HUES64 (cell line): ENCODE measurements around the gene ALS2.
"Not testable (repeated sequence)": the region's sequence is repeated elsewhere in the genome, so short reads cannot be mapped to it uniquely, and the experiment has no call there.

Experiments
- H3K27ac ChIP-seq: 2 replicates; pipeline ENCODE4 v1.7.0; 2013; ENCODE audit warnings: low read depth, low read length, inconsistent platforms
- H3K27me3 ChIP-seq: 2 replicates; pipeline ENCODE4 v1.6.1; 2013; ENCODE audit warnings: mild to moderate bottlenecking, low read length; ENCODE audit not compliant: insufficient read depth
- H3K36me3 ChIP-seq: 2 replicates; pipeline ENCODE4 v1.6.1; 2013; ENCODE audit warnings: mild to moderate bottlenecking, low read length; ENCODE audit not compliant: insufficient read depth
- H3K4me1 ChIP-seq: 2 replicates; pipeline ENCODE4 v1.6.1; 2013; ENCODE audit warnings: mild to moderate bottlenecking, low read length, moderate library complexity; ENCODE audit not compliant: insufficient read depth
- H3K4me3 ChIP-seq: 2 replicates; pipeline ENCODE4 v1.5.1; 2013; ENCODE audit warnings: mild to moderate bottlenecking, low read length, moderate library complexity
- H3K9ac ChIP-seq: 2 replicates; pipeline ENCODE4 v1.6.1; 2013; ENCODE audit warnings: mild to moderate bottlenecking, low read depth, low read length
- H3K9me3 ChIP-seq: 2 replicates; pipeline ENCODE4 v1.6.1; 2013; ENCODE audit warnings: low read depth, low read length; ENCODE audit not compliant: insufficient read depth
- WGBS: fragments of 150-250, 120-280 bp; methylation state at CpG from one replicate; pipeline ENCODE4 v1.1.7; 2013; ENCODE audit warnings: missing lambda C conversion rate; 5-methylcytosine and 5-hydroxymethylcytosine counted together

Gene ALS2

GRCh38 chr2:201808027-201808426, 27.3 kb upstream of the ALS2 start:
- H3K27me3 ChIP-seq, result no peaks in the 10 kb centered on the region
- H3K9me3 ChIP-seq, result no peaks in the 10 kb centered on the region
- H3K9ac ChIP-seq, result no peak overlapping the region
- WGBS, result 72% methylated on average over 2 of the region's 2 CpGs
- no peak overlapping the region for H3K27ac ChIP-seq
- H3K4me3 ChIP-seq, result no peak overlapping the region
- peaks cover 9% of the 10 kb centered on the region for H3K4me1 ChIP-seq
- H3K36me3 ChIP-seq, result no peaks in the 10 kb centered on the region

GRCh38 chr2:201807452-201807999, 26.8 kb upstream of the ALS2 start:
- WGBS, result 41% methylated on average over 7 of the region's 8 CpGs
- Histone ChIP-seq H3K9me3 (no peaks in the 10 kb centered on the region), H3K4me3 (no peak overlapping the region), H3K27me3 (no peaks in the 10 kb centered on the region), H3K4me1 (peaks cover 9% of the 10 kb centered on the region), H3K27ac (no peak overlapping the region), H3K36me3 (no peaks in the 10 kb centered on the region), H3K9ac (no peak overlapping the region)

GRCh38 chr2:201806442-201807170, 25.9 kb upstream of the ALS2 start, which contains the start of gene CDK15:
Gene CDK15, plus strand, starts transcription at chr2:201806537. Its CDS starts 128 bp downstream, at chr2:201806665.
- H3K36me3 ChIP-seq, result no peaks in the 10 kb centered on the region
- no peak within 1 kb of the TSS for H3K9ac ChIP-seq
- no peaks in the 10 kb centered on the region for H3K27me3 ChIP-seq
- H3K4me1 ChIP-seq, result peaks cover 9% of the 10 kb centered on the region
- no peak within 1 kb of the TSS for H3K27ac ChIP-seq
- no peak within 1 kb of the TSS for H3K4me3 ChIP-seq
- WGBS, result 81% methylated on average over 9 of the region's 10 CpGs
- H3K9me3 ChIP-seq, result no peaks in the 10 kb centered on the region

DNA sequence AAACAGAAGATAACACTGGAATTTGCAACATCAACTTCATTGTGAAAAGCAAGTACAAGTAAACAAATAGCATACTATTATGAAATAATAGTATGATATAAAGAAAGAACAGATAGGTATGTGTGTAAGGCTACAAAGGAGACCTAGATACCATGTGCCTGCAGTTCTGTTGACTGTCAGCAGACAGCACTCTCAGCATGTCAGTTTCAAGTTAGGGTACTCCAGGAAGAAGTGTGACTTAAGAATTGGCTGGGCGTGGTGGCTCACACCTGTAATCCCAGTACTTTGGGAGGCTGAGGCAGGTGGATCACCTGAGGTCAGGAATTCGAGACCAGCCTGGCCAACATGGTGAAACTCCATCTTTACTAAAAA, 18.2 kb upstream of the ALS2 start:
- not testable (repeated sequence) for H3K27me3 ChIP-seq, H3K36me3 ChIP-seq, H3K27ac ChIP-seq, H3K4me1 ChIP-seq, H3K9me3 ChIP-seq, H3K4me3 ChIP-seq, H3K9ac ChIP-seq
- 81% methylated on average over 2 of the region's 2 CpGs for WGBS

- no peak overlapping the region for H3K4me3 ChIP-seq
- no peaks in the 10 kb centered on the region for H3K9me3 ChIP-seq
- 93% methylated on average over 7 of the region's 7 CpGs for WGBS
- no peak overlapping the region for H3K9ac ChIP-seq
- no peaks in the 10 kb centered on the region for H3K36me3 ChIP-seq
- no peaks in the 10 kb centered on the region for H3K27me3 ChIP-seq
- no peaks in the 10 kb centered on the region for H3K4me1 ChIP-seq
- no peak overlapping the region for H3K27ac ChIP-seq
Observed at GRCh38 chr2:201798252-201798913, 17.6 kb upstream of the ALS2 start.

DNA sequence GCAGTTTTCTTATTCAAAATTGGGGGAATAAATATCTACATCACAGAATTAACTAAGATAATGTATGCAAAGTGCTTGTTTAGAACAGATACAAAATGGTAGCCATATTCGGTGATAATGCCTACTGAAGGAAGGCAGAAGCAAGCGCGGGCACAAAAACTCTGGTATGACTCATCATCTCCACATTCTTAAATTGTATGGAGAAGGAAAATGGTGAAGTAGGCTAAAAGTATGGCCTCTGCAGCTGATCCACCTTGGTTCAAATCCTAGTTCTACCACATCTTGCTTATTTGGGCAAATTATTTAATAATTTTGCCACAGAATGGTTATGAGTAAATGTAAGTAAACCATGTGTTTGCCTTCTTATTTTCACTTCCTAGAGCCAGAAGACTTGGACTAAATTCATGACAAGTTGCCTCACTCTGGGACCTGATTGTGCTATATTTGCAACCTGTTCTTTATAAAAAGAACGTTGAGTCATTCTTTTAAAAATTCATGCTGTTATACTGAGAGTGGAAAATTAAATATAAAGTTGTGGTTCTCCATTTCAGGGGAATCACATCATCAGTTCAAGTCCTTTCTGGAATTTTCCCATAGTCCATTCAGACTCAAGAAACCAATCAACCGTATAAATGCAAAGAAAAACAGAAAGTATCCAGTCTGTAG, 16.6 kb upstream of the ALS2 start:
- Histone ChIP-seq H3K36me3 (no peaks in the 10 kb centered on the region), H3K9me3 (no peaks in the 10 kb centered on the region), H3K27me3 (no peaks in the 10 kb centered on the region), H3K4me3 (no peak overlapping the region), H3K4me1 (no peaks in the 10 kb centered on the region), H3K27ac (no peak overlapping the region), H3K9ac (no peak overlapping the region)
- 72% methylated on average over 5 of the region's 5 CpGs for WGBS

- Histone ChIP-seq H3K9me3 (no peaks in the 10 kb centered on the region), H3K27me3 (no peaks in the 10 kb centered on the region), H3K27ac (no peak overlapping the region), H3K4me3 (no peak overlapping the region), H3K9ac (no peak overlapping the region), H3K36me3 (no peaks in the 10 kb centered on the region), H3K4me1 (no peaks in the 10 kb centered on the region)
Observed at GRCh38 chr2:201796478-201796865, 15.7 kb upstream of the ALS2 start.

GRCh38 chr2:201795607-201796477, 15.1 kb upstream of the ALS2 start:
- Histone ChIP-seq H3K4me1 (no peaks in the 10 kb centered on the region), H3K9ac (no peak overlapping the region), H3K27me3 (no peaks in the 10 kb centered on the region), H3K9me3 (no peaks in the 10 kb centered on the region), H3K27ac (no peak overlapping the region), H3K4me3 (no peak overlapping the region), H3K36me3 (no peaks in the 10 kb centered on the region)
- WGBS, result 28% methylated on average over 5 of the region's 5 CpGs

GRCh38 chr2:201794294-201794693, 13.6 kb upstream of the ALS2 start:
- no peak overlapping the region for H3K27ac ChIP-seq
- 89% methylated on average over 6 of the region's 6 CpGs for WGBS
- no peaks in the 10 kb centered on the region for H3K9me3 ChIP-seq
- H3K36me3 ChIP-seq, result no peaks in the 10 kb centered on the region
- H3K4me3 ChIP-seq, result no peak overlapping the region
- H3K9ac ChIP-seq, result no peak overlapping the region
- H3K4me1 ChIP-seq, result no peaks in the 10 kb centered on the region
- no peaks in the 10 kb centered on the region for H3K27me3 ChIP-seq

- Histone ChIP-seq H3K9ac (no peak overlapping the region), H3K27ac (no peak overlapping the region), H3K9me3 (no peaks in the 10 kb centered on the region), H3K27me3 (no peaks in the 10 kb centered on the region), H3K4me3 (no peak overlapping the region), H3K4me1 (no peaks in the 10 kb centered on the region), H3K36me3 (no peaks in the 10 kb centered on the region)
- 100% methylated on average over 1 of the region's 1 CpG for WGBS
Observed at GRCh38 chr2:201793631-201794030, 12.9 kb upstream of the ALS2 start.
